H7 (cell line): ENCODE measurements around the gene TSHZ2. TPM values are rescaled to one million over a fixed set of nuclear protein-coding genes. Genes with fewer than 3 reads are reported as not detected.

ENCODE experiments used
- DNase-seq: peaks from one replicate; pipeline ENCODE4 v3.0.0; 2012
- H3K27me3 ChIP-seq: 2 replicates; pipeline ENCODE4 v1.6.0; 2011; ENCODE audit warnings: mild to moderate bottlenecking, low read length; ENCODE audit not compliant: control insufficient read depth, insufficient read depth
- H3K36me3 ChIP-seq: replicated peaks from 2 replicates; pipeline ENCODE4 v1.5.1; 2011; ENCODE audit warnings: low read length; ENCODE audit not compliant: control insufficient read depth, insufficient read depth
- H3K4me3 ChIP-seq: 2 replicates; pipeline ENCODE4 v1.5.1; 2011; ENCODE audit warnings: low read depth, mild to moderate bottlenecking, control low read depth, low read length, moderate library complexity; ENCODE audit not compliant: insufficient read depth
- total RNA-seq: library from RNA; depleted of rRNA; stranded (reverse); fragments of >200 nt; shearing (Covaris generic); gene quantifications from 2 replicates; pipeline ENCODE4 v1.2.3, GENCODE V29; 2014

The TSHZ2 gene
- total RNA-seq, 1 experiment from 2014 or later = 0.31 TPM

DNA sequence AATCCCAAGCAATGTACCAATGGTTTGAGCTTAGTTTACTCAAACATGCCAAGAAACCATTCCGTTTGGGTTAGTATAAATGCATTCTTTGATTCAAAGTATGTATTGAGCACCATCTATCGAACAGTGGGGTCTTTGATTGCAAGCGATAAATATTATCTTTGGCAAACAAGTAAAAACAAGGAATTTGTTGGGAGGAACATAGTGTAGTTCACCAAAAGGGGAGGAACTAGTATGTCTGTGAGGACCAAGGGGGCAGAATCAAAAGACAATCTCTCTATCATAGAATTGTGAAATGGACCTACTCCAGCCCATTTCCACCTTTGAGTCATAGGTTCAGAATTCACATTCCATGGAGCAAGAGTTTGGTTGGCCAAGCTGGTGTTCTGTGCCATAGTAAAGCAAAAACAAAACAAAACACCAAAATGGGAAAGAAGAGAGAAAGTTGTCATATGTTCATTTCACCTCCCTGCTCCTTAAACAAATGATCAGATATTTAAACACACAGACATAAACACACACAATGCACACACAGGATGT is 266.0 kb downstream of the TSHZ2 start:
- Histone ChIP-seq H3K27me3 (no peaks in the 10 kb centered on the region), H3K4me3 (no peak overlapping the region), H3K36me3 (no peaks in the 10 kb centered on the region)
- no peak for DNase-seq

DNA sequence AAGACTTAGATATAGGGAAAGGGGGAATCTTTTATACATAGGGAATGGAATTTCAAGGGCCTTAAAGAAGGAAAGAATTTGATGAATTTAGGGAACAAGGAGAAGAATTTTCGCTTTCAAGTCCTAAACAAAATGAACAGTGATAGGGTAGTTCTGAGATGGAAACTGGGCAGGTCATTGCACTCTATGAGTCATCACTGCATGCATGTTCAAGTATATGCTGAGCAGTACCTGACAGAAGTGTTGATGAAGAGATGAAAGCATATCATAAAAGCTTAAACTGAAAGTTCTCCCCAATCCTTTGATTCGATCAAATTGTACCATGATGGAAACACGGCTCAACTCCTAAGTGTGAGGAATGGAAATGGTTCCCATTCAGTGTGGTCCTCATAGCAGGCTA is 271.0 kb downstream of the TSHZ2 start:
- no peak overlapping the region for H3K4me3 ChIP-seq
- no peaks in the 10 kb centered on the region for H3K27me3 ChIP-seq
- H3K36me3 ChIP-seq = no peaks in the 10 kb centered on the region
- no peak for DNase-seq

DNA sequence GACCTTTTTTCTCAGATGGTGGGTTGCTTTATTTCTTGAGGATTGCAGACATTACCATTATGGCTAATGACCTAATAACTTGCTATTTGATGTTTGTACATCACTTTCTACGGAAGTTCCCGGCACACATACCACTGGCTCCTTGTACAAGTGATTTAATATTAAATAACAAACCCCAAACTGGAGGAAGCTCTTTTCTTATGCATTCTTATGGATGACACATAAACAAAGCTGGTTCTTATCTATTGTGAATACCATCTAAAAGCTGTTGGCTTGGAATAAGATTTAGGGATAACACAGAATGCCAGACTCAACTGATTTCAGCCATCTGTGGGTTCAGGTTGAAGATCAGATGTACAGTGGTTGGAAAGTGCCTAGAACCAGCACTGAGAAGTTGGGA is 272.6 kb downstream of the TSHZ2 start:
- no peaks in the 10 kb centered on the region for H3K27me3 ChIP-seq
- no peak for DNase-seq
- no peak overlapping the region for H3K4me3 ChIP-seq
- H3K36me3 ChIP-seq = no peaks in the 10 kb centered on the region

- no peaks in the 10 kb centered on the region for H3K36me3 ChIP-seq
- H3K27me3 ChIP-seq = no peaks in the 10 kb centered on the region
- H3K4me3 ChIP-seq = no peak overlapping the region
- DNase-seq = no peak
These were observed 273.4 kb downstream of the TSHZ2 start for GRCh38 chr20:53245574-53245973.

DNA sequence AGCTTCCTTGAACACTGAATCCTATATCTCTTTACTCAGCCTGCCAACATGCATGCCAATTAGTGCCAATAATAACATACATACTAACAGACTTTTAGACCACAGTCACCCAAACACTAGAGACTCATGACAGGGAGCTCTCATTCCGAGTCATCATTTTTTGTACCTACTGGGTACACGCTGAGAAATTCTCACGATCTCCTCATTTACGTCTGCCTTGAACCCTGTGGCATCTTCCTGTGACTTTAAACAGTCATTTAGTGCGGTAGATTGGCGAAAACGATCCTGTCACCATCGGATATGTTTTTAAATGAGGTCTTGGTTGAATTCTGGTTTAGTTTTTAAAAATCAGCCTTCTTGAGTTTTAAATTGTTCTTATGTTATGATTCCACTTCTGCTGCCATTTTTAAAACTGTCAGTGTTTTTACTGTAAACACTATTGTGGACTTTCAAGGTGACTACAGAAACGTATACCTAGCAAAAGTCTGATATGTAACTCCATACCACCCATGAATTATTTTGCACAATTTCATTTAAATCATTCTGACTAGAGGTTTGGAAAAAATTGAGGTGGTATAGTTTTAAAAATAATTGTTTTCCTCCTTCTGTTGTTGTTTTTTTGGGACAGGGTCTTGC is 275.4 kb downstream of the TSHZ2 start:
- Histone ChIP-seq H3K4me3 (no peak overlapping the region), H3K27me3 (no peaks in the 10 kb centered on the region), H3K36me3 (no peaks in the 10 kb centered on the region)
- no peak for DNase-seq

DNA sequence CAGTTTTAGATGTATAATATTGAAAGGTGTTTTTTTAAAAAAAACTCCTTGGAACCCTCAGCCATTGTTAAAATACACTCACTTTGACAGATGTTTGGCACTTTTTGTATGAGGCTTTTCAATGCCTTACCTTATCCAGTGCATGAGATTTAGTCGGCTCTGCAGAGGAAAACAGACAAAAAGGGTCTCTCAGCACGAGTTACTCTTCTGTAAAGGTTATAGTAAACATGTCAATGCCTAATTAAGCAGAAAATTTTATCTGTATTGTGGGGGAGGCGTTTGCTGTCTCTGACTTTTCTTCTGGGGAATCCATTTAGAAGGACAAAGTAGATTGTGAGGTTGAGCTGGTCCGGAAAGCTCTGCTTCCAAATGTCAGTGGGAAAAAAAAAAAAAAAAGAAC is 278.3 kb downstream of the TSHZ2 start:
- H3K4me3 ChIP-seq = no peak overlapping the region
- no peaks in the 10 kb centered on the region for H3K27me3 ChIP-seq
- no peaks in the 10 kb centered on the region for H3K36me3 ChIP-seq
- no peak for DNase-seq

GRCh38 chr20:53252002-53252401 is 279.8 kb downstream of the TSHZ2 start:
- Histone ChIP-seq H3K4me3 (no peak overlapping the region), H3K27me3 (no peaks in the 10 kb centered on the region), H3K36me3 (no peaks in the 10 kb centered on the region)
- no peak for DNase-seq

DNA sequence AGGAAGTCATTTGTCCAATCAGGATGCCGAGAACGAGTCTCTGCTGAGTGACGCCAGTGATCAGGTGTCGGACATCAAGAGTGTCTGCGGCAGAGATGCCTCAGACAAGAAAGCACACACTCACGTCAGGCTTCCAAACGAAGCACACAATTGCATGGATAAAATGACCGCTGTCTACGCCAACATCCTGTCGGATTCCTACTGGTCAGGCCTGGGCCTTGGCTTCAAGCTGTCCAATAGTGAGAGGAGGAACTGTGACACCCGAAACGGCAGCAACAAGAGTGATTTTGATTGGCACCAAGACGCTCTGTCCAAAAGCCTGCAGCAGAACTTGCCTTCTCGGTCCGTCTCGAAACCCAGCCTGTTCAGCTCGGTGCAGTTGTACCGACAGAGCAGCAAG is 281.5 kb downstream of the TSHZ2 start:
- DNase-seq = no peak
- Histone ChIP-seq H3K27me3 (no peaks in the 10 kb centered on the region), H3K4me3 (no peak overlapping the region), H3K36me3 (no peaks in the 10 kb centered on the region)

- Histone ChIP-seq H3K36me3 (no peaks in the 10 kb centered on the region), H3K27me3 (no peaks in the 10 kb centered on the region), H3K4me3 (no peak overlapping the region)
- DNase-seq = no peak
These were observed 283.0 kb downstream of the TSHZ2 start for GRCh38 chr20:53255102-53255710.

- Histone ChIP-seq H3K36me3 (no peaks in the 10 kb centered on the region), H3K27me3 (no peaks in the 10 kb centered on the region), H3K4me3 (no peak overlapping the region)
- no peak for DNase-seq
These were observed 286.6 kb downstream of the TSHZ2 start for GRCh38 chr20:53258741-53259140.

- H3K4me3 ChIP-seq = no peak overlapping the region
- no peaks in the 10 kb centered on the region for H3K36me3 ChIP-seq
- no peak for DNase-seq
- H3K27me3 ChIP-seq = no peaks in the 10 kb centered on the region
These were observed 288.0 kb downstream of the TSHZ2 start for GRCh38 chr20:53260168-53260567.

DNA sequence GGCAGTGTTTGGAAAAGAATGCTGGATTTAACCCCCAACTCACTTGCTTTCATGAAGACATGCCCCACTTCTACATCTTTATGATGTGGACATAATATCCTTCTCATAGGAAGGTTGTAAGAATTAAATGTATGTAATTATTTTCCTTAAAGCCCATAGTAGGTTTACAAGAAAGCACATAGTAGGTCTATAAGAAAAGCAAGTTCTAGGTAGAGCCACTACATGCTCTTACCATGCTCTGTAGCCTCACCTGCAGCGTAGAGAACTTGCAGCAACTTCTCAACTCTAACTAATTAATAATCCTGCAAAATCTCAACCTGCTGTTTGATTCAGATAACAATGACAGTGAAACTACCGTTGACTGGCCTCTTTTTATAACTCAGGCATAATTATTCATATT is 288.4 kb downstream of the TSHZ2 start:
- no peak overlapping the region for H3K4me3 ChIP-seq
- no peaks in the 10 kb centered on the region for H3K36me3 ChIP-seq
- no peaks in the 10 kb centered on the region for H3K27me3 ChIP-seq
- no peak for DNase-seq

- no peaks in the 10 kb centered on the region for H3K36me3 ChIP-seq
- H3K27me3 ChIP-seq = no peaks in the 10 kb centered on the region
- no peak for DNase-seq
- H3K4me3 ChIP-seq = no peak overlapping the region
These were observed 290.2 kb downstream of the TSHZ2 start for GRCh38 chr20:53262365-53262764.

DNA sequence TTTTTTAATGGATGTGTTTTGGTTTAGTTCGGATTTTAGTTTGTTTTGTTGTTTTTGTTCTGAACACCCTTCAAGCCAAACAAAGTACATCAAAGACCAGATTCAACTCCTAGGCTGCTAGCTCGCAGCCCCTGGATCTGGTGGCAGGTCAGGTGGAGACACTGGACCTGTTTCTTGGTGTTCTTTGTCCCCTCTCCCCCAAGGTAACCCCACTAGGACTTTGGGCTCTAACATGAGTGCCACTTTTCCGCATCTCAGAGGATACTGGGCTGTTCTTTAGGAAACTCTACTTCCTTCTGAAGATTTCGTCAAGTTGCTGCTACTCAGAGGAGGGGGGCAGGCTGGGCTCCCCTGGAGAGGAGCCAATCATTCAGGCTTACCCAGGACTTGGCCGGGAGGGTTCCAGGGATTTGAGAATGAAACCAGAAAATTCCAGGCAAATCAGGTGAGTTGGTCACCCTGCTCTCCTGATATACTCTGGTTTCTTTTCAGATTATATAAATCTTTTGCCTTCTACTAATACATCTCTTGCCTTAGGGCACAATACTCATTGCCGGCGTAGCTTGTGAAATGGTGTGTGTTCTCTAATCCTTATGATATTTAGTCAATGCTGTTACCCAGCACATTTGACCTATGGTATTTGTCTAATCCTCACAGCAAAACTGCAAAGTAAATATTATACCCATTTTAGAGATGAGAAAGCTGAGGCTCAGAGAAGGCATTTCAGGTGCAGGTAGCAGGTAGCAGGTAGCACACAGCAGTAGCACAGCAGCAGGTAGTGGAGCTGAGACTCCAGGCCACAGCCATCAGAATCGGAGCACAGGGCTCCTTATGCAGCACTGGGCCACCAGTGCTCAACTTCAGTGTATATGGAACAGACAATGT is 291.6 kb downstream of the TSHZ2 start:
- Histone ChIP-seq H3K27me3 (no peaks in the 10 kb centered on the region), H3K36me3 (no peaks in the 10 kb centered on the region), H3K4me3 (no peak overlapping the region)
- DNase-seq = no peak

DNA sequence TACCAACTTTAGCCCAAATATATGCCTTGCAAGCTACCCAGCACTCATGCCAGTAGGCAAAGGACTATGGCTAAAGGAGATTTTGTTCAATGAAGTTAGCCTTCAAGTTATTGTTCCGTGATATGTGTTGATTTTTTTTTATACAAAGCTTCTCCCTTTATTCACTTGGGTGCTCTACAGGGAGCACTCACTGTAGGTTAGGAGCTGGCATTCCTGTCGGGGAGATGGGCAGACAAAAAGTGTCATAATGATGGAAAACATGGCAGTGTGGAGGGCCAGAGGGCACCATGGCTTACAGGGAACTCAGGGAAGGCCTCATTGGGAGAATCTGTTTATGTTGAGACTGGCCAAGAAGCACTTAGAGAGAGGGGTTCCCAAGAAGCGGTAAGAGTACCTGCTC is 292.4 kb downstream of the TSHZ2 start:
- H3K4me3 ChIP-seq = no peak overlapping the region
- H3K27me3 ChIP-seq = no peaks in the 10 kb centered on the region
- no peaks in the 10 kb centered on the region for H3K36me3 ChIP-seq
- DNase-seq = no peak
